HG02798 (cell line): ENCODE results near the gene ACP7.
"Not testable (repeated sequence)": the region's sequence is repeated elsewhere in the genome, so short reads cannot be mapped to it uniquely, and the experiment has no call there.

Experiments used
- ATAC-seq: cut with Tn5 transposase; IDR thresholded peaks from one replicate; pipeline ENCODE4 v1.9.1; 2021; ENCODE audit warnings: mild to moderate bottlenecking; ENCODE audit not compliant: unreplicated experiment, poor library complexity

The ACP7 gene

GRCh38 chr19:39129116-39129515 lies 44.9 kb downstream of the ACP7 start:
- ATAC-seq: no peak

GRCh38 chr19:39130337-39131254 lies 46.4 kb downstream of the ACP7 start:
- no peak for ATAC-seq

- no peak for ATAC-seq
These were observed 47.1 kb downstream of the ACP7 start for GRCh38 chr19:39131255-39131755.

GRCh38 chr19:39132344-39132969 lies 48.3 kb downstream of the ACP7 start:
- ATAC-seq: no peak

- no peak for ATAC-seq
These were observed 49.5 kb downstream of the ACP7 start for GRCh38 chr19:39133431-39134270.

- ATAC-seq: no peak
These were observed 51.5 kb downstream of the ACP7 start for GRCh38 chr19:39135701-39136100.

- no peak for ATAC-seq
These were observed 52.2 kb downstream of the ACP7 start for GRCh38 chr19:39136225-39136940.

GRCh38 chr19:39137131-39137530 lies 53.0 kb downstream of the ACP7 start:
- no peak for ATAC-seq

- ATAC-seq: no peak
These were observed 54.3 kb downstream of the ACP7 start for GRCh38 chr19:39138221-39139211.

- ATAC-seq: no peak
These were observed 55.2 kb downstream of the ACP7 start for GRCh38 chr19:39139305-39139874.

- no peak for ATAC-seq
These were observed 55.8 kb downstream of the ACP7 start for GRCh38 chr19:39139971-39140453.

- no peak for ATAC-seq
These were observed 56.4 kb downstream of the ACP7 start for GRCh38 chr19:39140594-39140993.

- ATAC-seq: no peak
These were observed 57.8 kb downstream of the ACP7 start for GRCh38 chr19:39141929-39142328.

GRCh38 chr19:39142630-39143029 lies 58.5 kb downstream of the ACP7 start:
- no peak for ATAC-seq

GRCh38 chr19:39143757-39144289 lies 59.7 kb downstream of the ACP7 start:
- not testable (repeated sequence) for ATAC-seq

- no peak for ATAC-seq
These were observed 60.3 kb downstream of the ACP7 start for GRCh38 chr19:39144290-39145071.
